Liver (tissue), 9 donors: Measurements from ENCODE around the gene FAM83E. TPM values are rescaled to one million over a fixed set of nuclear protein-coding genes. Genes with fewer than 3 reads are reported as not detected.

Source experiments
- DNase-seq: peaks from one replicate; pipeline ENCODE4 v3.0.0-alpha.2; 2017; ENCODE audit warnings: low spot score
- H3K27ac ChIP-seq, 2 donors: one replicate each; pipeline ENCODE4 v1.7.0; 2013; ENCODE audit warnings: inconsistent platforms in 2 of 2, low read length in 2 of 2, control low read depth in 1 of 2, low read depth in 1 of 2, mild to moderate bottlenecking in 1 of 2
- H3K27me3 ChIP-seq, 4 donors: one replicate each; pipeline versions ENCODE4 v1.6.1 to v1.7.0; 2013; ENCODE audit warnings: low read length in 3 of 4, inconsistent platforms in 1 of 4, mild to moderate bottlenecking in 1 of 4, moderate library complexity in 1 of 4; ENCODE audit not compliant: control insufficient read depth in 4 of 4, insufficient read depth in 4 of 4
- H3K36me3 ChIP-seq, 4 donors: one replicate each; pipeline versions ENCODE4 v1.6.1 to v1.7.0; 2013; ENCODE audit warnings: low read length in 3 of 4, mild to moderate bottlenecking in 3 of 4, low read depth in 1 of 4, moderate library complexity in 1 of 4; ENCODE audit not compliant: control insufficient read depth in 4 of 4, insufficient read depth in 3 of 4
- H3K4me1 ChIP-seq, 4 donors: one replicate each; pipeline versions ENCODE4 v1.6.1 to v1.7.0; 2013; ENCODE audit warnings: low read length in 3 of 4, mild to moderate bottlenecking in 3 of 4, moderate library complexity in 1 of 4; ENCODE audit not compliant: control insufficient read depth in 4 of 4, insufficient read depth in 4 of 4
- H3K4me3 ChIP-seq, 3 donors: one replicate each; pipeline versions ENCODE4 v1.6.1 to v1.7.0; 2013; ENCODE audit warnings: low read length in 3 of 3, control low read depth in 1 of 3, low read depth in 1 of 3, mild to moderate bottlenecking in 1 of 3
- H3K9ac ChIP-seq, 2 donors: one replicate each; pipeline ENCODE4 v1.7.0; 2013; ENCODE audit warnings: low read length in 2 of 2, mild to moderate bottlenecking in 2 of 2, moderate library complexity in 2 of 2, control low read depth in 1 of 2, low read depth in 1 of 2
- H3K9me3 ChIP-seq, 4 donors: one replicate each; pipeline versions ENCODE4 v1.6.1 to v1.7.0; 2013; ENCODE audit warnings: low read length in 3 of 4; ENCODE audit not compliant: control insufficient read depth in 4 of 4
- ATF3 ChIP-seq: IDR thresholded peaks from 2 replicates; pipeline ENCODE4 v1.6.1; 2016; ENCODE audit warnings: antibody characterized with exemption
- CTCF ChIP-seq: fragments of 150-350 bp; IDR thresholded peaks from 2 replicates; pipeline ENCODE4 v1.5.1; 2017; ENCODE audit warnings: improper control_type of control experiment, low read depth, low read length; ENCODE audit not compliant: missing input control
- EGR1 ChIP-seq, 2 donors: IDR thresholded peaks; 2 replicates each; pipeline ENCODE4 v1.6.1; 2016 to 2018; ENCODE audit warnings: antibody characterized with exemption in 2 of 2, low read depth in 2 of 2
- FOXA2 ChIP-seq: IDR thresholded peaks from 2 replicates; pipeline ENCODE4 v1.6.1; 2016; ENCODE audit warnings: antibody characterized with exemption
- GABPA ChIP-seq, 2 donors: IDR thresholded peaks in 1 of 2; conservative IDR thresholded peaks in 1 of 2; 2 replicates each; pipeline ENCODE4 v1.6.1; 2016; ENCODE audit warnings: antibody characterized with exemption in 2 of 2, mild to moderate bottlenecking in 1 of 2, moderate library complexity in 1 of 2
- HNF4A ChIP-seq, 2 donors: conservative IDR thresholded peaks; 2 replicates each; pipeline ENCODE4 v1.6.1; 2016; ENCODE audit warnings: antibody characterized with exemption in 2 of 2, mild to moderate bottlenecking in 2 of 2
- HNF4G ChIP-seq: IDR thresholded peaks from 2 replicates; pipeline ENCODE4 v1.6.1; 2016; ENCODE audit warnings: antibody characterized with exemption
- JUND ChIP-seq, 2 donors: IDR thresholded peaks; 2 replicates each; pipeline ENCODE4 v1.6.1; 2016; ENCODE audit warnings: antibody characterized with exemption in 2 of 2
- MAX ChIP-seq: IDR thresholded peaks from 2 replicates; pipeline ENCODE4 v1.6.1; 2016; ENCODE audit warnings: antibody characterized with exemption
- NR2F2 ChIP-seq: IDR thresholded peaks from 2 replicates; pipeline ENCODE4 v1.6.1; 2016; ENCODE audit warnings: antibody characterized with exemption
- RAD21 ChIP-seq, 2 donors: IDR thresholded peaks; 2 replicates each; pipeline ENCODE4 v1.6.1; 2016; ENCODE audit warnings: antibody characterized with exemption in 2 of 2, mild to moderate bottlenecking in 2 of 2
- REST ChIP-seq: IDR thresholded peaks from 2 replicates; pipeline ENCODE4 v1.6.1; 2016; ENCODE audit warnings: antibody characterized with exemption, mild to moderate bottlenecking
- RXRA ChIP-seq, 2 donors: IDR thresholded peaks; 2 replicates each; pipeline ENCODE4 v1.6.1; 2017 to 2018; ENCODE audit warnings: antibody characterized with exemption in 2 of 2, mild to moderate bottlenecking in 1 of 2
- SP1 ChIP-seq: IDR thresholded peaks from 2 replicates; pipeline ENCODE4 v1.6.1; 2018; ENCODE audit warnings: antibody characterized with exemption, mild to moderate bottlenecking
- TAF1 ChIP-seq: conservative IDR thresholded peaks from 2 replicates; pipeline ENCODE4 v1.6.1; 2016; ENCODE audit warnings: antibody characterized with exemption, mild to moderate bottlenecking
- YY1 ChIP-seq: IDR thresholded peaks from 2 replicates; pipeline ENCODE4 v1.6.1; 2016; ENCODE audit warnings: antibody characterized with exemption, mild to moderate bottlenecking
- ZBTB33 ChIP-seq: IDR thresholded peaks from 2 replicates; pipeline ENCODE4 v1.6.1; 2016; ENCODE audit warnings: antibody characterized with exemption
- WGBS: extraction: QIAGEN DNeasy Blood & Tissue Kit; methylation state at CpG from one replicate; pipeline ENCODE4 v1.1.7; 2013; 5-methylcytosine and 5-hydroxymethylcytosine counted together
- polyA plus RNA-seq, 2 donors: library from polyadenylated mRNA; stranded (reverse) in 1 of 2; unstranded in 1 of 2; fragments of 200-250 nt in 1 of 2; fragments of >200 nt in 1 of 2; fragmentation: Nextera tagmentation in 1 of 2; extraction: Ambion mirVana in 1 of 2; gene quantifications; one replicate each; pipeline versions ENCODE4 v1.2.1 to v1.2.3, GENCODE V29; 2013 to 2015
- total RNA-seq, 2 donors: library from RNA; depleted of rRNA; stranded (reverse); fragments of >200 nt; gene quantifications; one replicate each; pipeline ENCODE4 v1.2.3, GENCODE V29; 2014
- donor health status: healthy.
- donor health status: healthy.
- donor health status: healthy.
- donor health status: healthy.
- donor health status: healthy.

FAM83E gene
- total and polyA plus RNA-seq, 4 donors: 0.20 to 0.42 (median 0.33) TPM; not detected in 1

- TF ChIP-seq CTCF: no peak
Measured at GRCh38 chr19:48607359-48607755, 7.5 kb downstream of the FAM83E start (continued).

- DNase-seq: no peak
- WGBS: 88% methylated on average over 39 of the region's 39 CpGs
Measured at GRCh38 chr19:48606463-48607358, 8.2 kb downstream of the FAM83E start, which contains the start of gene SPACA4. TSS of gene SPACA4 (plus strand) at chr19:48606742. CDS start at chr19:48606979, 237 bp downstream.

GRCh38 chr19:48603850-48604249, 11.0 kb downstream of the FAM83E start:
- no peaks in the 10 kb centered on the region for H3K36me3 ChIP-seq
- no peak overlapping the region for H3K9ac ChIP-seq
- DNase-seq: no peak
- no peaks in the 10 kb centered on the region for H3K4me1 ChIP-seq
- no peak overlapping the region for H3K4me3 ChIP-seq
- TF ChIP-seq SP1 (no peak), HNF4A (conservative IDR thresholded peaks at IDR 0.05) (no peak), CTCF (no peak), MAX (no peak), NR2F2 (no peak), TAF1 (no peak), RXRA (IDR thresholded peaks at IDR 0.05) (no peak), YY1 (no peak), RAD21 (IDR thresholded peaks at IDR 0.05) (no peak), ATF3 (no peak), GABPA (IDR thresholded peaks at IDR 0.05 in 1 of 2, conservative IDR thresholded peaks at IDR 0.05 in 1 of 2) (no peak), FOXA2 (no peak), REST (no peak), EGR1 (IDR thresholded peaks at IDR 0.05; ENCODE audit: low read depth in 2 of 2) (no peak), ZBTB33 (no peak), JUND (IDR thresholded peaks at IDR 0.05) (no peak), HNF4G (no peak)
- H3K27me3 ChIP-seq: no peaks in the 10 kb centered on the region
- no peaks in the 10 kb centered on the region for H3K9me3 ChIP-seq
- no peak overlapping the region for H3K27ac ChIP-seq
- WGBS: 92% methylated on average over 9 of the region's 9 CpGs

More at GRCh38 chr19:48606463-48607358, 8.2 kb downstream of the FAM83E start, which contains the start of gene SPACA4:
- no peak within 1 kb of the TSS for H3K4me3 ChIP-seq
- no peaks in the 10 kb centered on the region for H3K4me1 ChIP-seq
- H3K36me3 ChIP-seq: no peaks in the 10 kb centered on the region
- no peaks in the 10 kb centered on the region for H3K9me3 ChIP-seq
- TF ChIP-seq YY1: no peak
- no peak within 1 kb of the TSS for H3K9ac ChIP-seq
- H3K27me3 ChIP-seq: no peaks in the 10 kb centered on the region
- H3K27ac ChIP-seq: no peak within 1 kb of the TSS
